GM20431 (cell line): ENCODE data around the gene GSE1.

Experiments used
- in situ Hi-C: fragments of 300-500 bp; cut with MseI, MboI; formaldehyde crosslinking; loops from one replicate; pipeline ENCODE4 v1.15.0; 2020; ENCODE audit warnings: low sequenced_read_pairs; ENCODE audit not compliant: unreplicated experiment

Gene GSE1

DNA sequence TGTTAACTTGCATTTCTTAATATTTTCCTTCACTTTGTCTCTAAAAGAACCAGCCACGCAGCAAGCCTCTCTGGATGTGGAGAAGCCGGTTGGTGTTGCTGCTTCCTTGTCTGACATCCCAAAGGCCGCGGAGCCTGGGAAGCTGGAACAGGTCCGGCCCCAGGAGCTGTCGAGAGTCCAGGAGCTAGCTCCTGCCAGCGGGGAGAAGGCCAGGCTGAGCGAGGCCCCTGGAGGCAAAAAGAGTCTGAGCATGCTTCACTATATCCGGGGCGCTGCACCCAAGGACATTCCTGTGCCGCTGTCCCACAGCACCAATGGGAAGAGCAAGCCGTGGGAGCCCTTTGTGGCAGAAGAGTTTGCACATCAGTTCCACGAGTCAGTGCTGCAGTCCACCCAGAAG lies 52.8 kb downstream of the GSE1 start:
- in situ Hi-C loops: no loop called here

DNA sequence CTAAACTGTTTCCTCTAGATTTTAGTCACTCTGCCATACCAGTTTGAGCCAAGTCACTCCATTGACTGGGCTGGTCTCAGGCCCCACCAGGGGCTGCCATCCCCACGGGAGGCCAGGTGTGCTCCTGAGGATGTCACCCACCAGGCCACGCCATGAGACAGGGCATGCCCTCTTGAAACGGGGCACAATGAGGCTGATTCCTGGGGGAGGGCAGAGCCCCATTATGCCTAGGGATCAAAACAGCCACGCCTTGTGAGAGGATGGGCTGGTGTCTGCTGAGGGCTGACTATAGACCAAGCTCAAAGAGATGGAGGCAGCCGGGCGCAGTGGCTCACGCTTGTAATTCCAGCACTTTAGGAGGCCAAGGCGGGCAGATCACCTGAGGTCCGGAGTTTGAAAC lies 54.1 kb downstream of the GSE1 start:
- in situ Hi-C loops: no loop called here

DNA sequence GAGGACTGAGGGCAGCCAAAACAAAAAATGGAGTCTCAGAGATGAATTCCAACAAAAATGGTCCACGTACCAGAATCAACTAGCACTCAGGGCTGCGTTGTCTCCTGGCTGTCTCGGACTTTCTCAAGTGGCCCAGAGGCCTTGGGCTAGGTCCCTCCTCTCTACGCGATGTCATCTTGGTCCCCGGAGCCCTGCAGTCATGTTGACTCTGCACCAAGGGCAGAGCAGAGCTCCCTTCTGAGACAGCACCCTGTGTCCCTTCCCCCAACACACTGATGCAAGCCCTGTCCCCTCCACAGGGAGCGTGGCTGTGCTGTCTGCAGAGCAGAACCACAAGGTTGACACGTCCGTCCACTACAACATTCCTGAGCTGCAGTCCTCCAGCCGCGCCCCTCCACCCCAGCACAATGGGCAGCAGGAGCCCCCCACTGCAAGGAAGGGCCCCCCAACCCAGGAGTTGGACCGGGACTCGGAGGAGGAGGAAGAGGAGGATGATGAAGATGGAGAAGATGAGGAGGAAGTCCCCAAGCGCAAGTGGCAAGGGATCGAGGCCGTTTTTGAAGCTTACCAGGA lies 54.8 kb downstream of the GSE1 start:
- in situ Hi-C loops: no loop called here

- in situ Hi-C loops: no loop called here
These were observed 55.7 kb downstream of the GSE1 start for GRCh38 chr16:85668676-85669424.

GRCh38 chr16:85670840-85671239 lies 57.7 kb downstream of the GSE1 start:
- in situ Hi-C loops: no loop called here

- in situ Hi-C loops: no loop called here
These were observed 60.7 kb downstream of the GSE1 start for GRCh38 chr16:85673529-85674417.

DNA sequence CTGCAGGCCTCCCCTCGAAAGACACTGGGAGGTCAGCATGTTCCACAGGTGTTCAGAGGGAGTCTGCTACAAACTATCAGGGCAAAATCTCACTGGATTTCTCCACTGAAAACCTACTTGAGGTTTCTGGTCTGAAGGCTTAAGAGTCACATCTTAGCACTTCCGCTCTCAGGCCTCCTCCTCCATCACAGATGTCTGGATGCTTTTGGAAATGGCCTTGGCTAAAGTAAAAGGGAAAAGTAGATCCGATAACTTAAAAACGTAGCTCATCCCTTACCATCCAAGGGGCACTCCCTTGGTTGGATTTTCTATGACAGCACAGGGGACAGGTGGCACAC lies 61.3 kb downstream of the GSE1 start:
- in situ Hi-C loops: no loop called here

- in situ Hi-C loops: no loop called here
These were observed 61.7 kb downstream of the GSE1 start for GRCh38 chr16:85674828-85675227.

DNA sequence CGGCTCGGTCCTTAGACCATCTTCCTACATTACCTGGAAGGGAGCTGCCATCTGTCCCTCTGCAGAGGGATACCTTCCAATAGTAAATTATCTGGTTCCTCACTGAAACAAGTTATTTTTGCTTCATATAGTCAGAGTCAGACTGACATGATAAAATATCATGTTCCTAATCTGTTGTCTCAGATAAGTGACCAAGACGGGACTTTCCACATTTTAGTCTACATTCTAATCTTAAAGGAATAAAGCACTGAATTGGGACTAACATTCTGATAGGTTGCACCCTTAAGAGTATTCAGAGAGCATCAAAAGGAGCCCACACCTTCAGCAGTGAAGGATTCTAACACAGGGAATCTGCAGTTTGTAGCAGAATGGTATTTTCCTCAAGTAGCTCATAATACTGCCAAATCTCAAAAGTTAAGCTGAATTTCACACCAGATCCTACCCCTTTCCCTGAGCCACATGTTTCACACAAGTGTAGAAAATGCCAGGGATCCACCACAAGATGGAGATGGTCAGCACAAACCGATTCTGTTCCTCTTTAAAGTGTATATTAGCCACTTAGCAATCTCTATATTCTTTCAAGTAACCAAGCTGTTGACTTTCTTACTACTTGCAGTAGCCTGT lies 62.2 kb downstream of the GSE1 start:
- in situ Hi-C loops: no loop called here

DNA sequence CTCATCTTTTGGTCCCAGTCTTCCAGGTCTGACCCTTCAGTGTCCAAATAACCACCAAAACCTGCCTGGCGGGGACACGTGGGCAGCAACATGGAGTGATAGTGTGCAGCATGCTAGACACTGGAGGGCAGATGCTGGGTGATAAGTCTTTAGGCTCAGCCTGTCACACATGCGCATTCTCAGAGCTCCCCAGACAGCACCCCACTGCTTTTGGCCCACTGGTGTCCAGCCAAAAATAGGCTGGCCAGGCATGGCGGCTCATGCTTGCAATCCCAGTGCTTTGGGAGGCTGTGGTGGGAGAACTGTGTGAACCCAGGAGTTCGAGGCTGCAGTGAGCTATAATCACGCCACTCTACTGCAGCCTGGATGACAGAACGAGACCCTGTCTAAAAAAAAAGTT lies 63.3 kb downstream of the GSE1 start:
- in situ Hi-C loops: no loop called here

DNA sequence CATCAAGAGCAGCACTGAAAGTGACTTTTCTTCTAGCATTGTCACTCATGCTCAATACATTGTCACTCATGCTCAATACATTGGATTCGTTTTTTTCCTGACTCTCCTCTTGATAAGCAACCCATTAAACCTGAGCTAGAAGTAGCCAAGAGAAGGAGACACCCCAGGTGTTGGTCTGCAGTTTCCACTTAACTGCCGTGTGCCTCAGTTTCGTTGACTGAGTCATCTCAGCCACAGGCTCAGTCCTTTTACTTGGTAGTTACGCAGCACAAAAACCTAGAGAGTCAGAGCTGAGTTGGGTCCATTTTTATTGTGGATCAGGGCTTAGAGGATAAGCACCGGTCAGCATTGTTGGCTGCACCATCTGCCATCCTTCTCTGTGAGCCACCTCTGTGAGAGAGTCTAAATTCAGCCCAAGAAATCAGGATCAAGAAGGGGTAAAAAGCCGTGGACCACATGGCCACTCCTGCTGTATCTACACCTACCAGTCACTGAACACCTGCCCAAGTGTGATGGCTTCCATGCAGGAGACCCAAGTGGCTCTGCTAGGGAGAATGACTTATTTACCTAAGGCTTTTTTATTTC lies 64.4 kb downstream of the GSE1 start:
- in situ Hi-C loops: no loop called here

DNA sequence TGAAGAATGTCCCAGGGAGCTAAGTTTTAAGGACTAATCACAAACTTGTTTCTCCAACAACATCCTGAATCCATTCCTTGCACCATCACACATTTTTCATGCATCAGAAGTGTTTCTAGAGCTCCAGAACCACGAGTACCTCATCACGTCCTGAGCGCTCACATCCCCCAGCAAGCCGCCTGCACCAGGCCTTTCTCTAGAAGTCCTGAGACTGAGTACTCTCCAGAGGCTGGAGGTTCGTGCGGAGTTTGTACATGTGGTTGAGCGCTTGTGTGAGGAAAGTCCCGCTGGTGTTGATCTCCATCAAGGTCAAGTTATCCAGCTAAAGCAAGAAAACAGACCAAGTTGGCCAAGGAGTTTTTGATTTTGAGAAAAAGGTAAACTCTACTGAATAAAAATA lies 64.9 kb downstream of the GSE1 start:
- in situ Hi-C loops: no loop called here

- in situ Hi-C loops: no loop called here
These were observed 65.7 kb downstream of the GSE1 start for GRCh38 chr16:85678821-85679220.

DNA sequence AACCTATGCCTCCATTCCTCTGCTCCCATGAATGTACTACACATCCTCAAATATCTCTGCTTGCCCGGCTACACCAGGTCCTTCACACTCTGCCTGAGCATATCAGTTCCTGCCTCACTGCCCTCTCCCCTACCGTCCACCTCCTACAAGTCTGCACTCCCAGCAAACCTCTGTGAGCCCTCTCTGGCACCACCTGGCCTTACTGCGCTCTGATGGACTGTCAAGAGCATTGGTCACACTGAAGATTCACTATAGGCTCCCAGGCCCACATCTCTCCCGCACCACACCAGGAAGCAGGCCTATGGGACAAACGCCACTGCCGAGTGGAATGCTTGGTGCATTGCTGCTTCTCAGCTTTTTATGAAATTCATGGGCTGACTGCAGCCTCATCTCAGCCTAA lies 66.7 kb downstream of the GSE1 start:
- in situ Hi-C loops: no loop called here

GRCh38 chr16:85680352-85680944 lies 67.3 kb downstream of the GSE1 start:
- in situ Hi-C loops: no loop called here

DNA sequence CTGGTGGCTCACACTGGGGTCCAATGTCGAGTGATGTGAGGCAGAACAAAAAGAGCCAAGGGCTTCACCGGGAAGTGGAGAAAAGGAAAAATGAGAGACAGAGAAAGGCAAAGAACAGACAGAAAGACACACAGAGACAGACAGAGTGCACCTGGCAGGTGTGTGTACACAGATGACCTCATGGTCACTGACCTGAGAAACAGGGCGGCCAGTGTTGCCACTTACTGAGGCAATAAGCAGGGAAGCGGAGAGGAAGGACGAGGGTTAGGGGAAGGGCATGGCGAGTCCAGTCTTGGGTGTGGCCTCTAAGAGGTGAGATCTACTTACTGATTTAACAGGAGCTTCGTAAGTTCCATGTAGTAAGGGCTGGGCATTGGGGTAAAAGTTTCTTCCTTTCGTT lies 68.1 kb downstream of the GSE1 start:
- in situ Hi-C loops: no loop called here

DNA sequence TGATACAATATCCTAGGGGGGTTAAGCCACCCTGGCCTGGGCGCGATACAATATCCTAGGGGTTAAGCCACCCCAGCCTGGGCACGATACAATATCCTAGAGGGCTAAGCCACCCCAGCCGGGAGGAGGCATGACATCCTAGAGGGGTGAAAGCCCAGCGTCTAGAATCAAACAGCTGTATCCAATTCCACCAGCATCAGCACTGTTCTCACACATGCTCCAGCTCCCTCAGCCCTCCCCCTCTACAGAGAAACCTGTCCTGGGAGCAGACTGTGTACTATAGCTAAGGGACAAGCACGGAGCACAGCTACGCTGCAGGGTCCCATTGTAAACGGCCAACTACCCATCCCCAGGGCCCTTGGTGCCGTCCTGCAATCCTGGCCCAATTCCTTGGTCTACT lies 69.4 kb downstream of the GSE1 start:
- in situ Hi-C loops: no loop called here

DNA sequence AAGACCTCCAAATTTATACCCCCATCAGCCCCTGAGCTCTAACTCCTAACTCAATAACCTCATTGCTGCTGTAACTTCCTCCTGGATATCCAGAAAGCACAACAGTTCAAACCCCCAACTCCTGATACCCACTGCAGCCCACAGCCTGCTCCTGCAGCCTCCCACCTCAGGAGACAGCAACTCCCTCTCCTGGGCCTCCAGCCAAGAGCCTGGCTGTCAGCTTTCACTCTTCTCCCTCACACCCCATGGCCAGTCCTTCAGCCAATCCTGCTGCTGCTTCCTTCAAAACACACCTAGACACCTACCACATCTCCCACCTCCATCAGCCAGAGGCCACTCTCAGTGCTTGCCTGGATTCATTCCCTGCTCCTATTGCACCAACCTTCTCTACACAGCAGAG lies 70.2 kb downstream of the GSE1 start:
- in situ Hi-C loops: no loop called here

DNA sequence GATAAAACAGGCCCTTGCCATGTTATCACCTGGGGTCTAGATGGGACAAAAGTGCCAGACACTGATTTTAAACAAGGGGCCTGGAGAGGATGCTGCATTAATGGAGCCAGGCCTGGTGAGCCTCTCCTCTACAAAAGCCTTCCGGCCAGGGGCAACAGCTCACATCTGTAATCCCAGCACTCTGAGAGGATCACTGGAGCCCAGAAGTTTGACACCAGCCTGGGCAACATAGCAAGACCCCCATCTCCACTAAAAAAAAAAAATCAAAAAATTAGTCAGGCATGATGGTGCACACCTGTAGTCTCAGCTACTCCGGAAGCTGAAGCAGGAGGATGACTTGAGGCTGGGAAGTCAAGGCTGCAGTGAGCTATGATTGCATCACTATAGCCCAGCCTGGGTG lies 72.1 kb downstream of the GSE1 start:
- in situ Hi-C loops: no loop called here

GRCh38 chr16:85686912-85687591 lies 73.9 kb downstream of the GSE1 start:
- in situ Hi-C loops: no loop called here
